ENCODE data around the gene PTDSS2.

The PTDSS2 gene

GRCh38 chr11:494761-495536 is 44.9 kb downstream of the PTDSS2 start:
- no peak for DNase-seq

DNA sequence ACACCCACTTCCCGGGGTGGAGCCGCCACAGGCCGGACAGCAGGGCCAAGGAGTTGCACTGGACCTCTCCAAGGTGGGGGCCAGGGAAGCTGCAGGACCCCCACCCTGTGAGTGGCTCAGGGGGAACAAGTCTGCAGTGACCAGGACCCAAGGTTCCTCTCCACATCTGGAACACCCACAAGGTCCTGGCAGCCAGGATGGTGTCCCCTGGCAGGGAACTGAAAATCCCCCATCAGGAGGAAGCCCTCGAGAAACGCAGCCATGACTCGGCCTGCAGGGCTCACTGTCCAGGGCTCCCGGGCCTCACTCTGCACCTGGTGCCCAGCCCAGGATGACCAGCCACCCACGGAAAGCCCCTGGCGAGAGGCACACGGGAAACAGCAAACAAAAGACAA is 45.5 kb downstream of the PTDSS2 start:
- no peak for DNase-seq

- DNase-seq = no peak
Measured at GRCh38 chr11:496834-497564, 46.9 kb downstream of the PTDSS2 start.

GRCh38 chr11:497565-498296 is 47.7 kb downstream of the PTDSS2 start:
- DNase-seq = no peak

- no peak for DNase-seq
Measured at GRCh38 chr11:498297-499181, 48.5 kb downstream of the PTDSS2 start.

GRCh38 chr11:499201-500076 is 49.4 kb downstream of the PTDSS2 start:
- DNase-seq = no peak

DNA sequence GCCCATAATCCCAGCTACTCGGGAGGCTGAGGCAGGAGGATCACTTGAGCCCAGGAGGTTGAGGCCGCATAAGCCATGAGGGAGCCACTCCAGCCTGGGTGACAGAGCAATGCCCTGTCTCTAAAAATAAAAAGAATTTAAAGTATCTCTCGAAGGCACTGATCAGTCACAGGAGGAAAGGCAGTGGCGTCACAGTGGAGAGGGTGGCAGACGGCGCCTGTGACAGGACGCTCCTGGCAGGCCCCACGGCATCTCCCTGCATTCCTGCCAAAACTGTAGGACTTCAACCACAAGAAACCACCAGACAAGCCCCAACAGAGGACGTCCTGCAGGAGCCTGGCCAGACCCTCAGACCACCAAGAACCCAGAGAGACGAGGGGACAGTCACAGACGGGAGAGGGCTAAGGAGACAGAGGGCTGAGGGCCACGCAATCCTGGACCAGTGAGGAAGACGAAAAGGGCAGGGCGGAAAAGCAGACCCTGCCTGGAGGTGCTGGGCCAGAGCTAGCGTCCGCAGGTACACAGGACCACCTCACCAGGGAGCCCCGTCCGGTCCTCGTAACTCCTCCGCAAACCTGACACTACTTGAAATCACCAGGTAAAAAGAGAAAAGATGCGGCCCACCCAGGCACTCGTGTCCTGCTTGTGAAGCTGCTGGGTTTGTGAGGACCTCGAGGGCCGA is 51.1 kb downstream of the PTDSS2 start:
- DNase-seq = no peak

- DNase-seq = no peak
Measured at GRCh38 chr11:501683-502287, 51.7 kb downstream of the PTDSS2 start.

GRCh38 chr11:502288-503178 is 52.5 kb downstream of the PTDSS2 start:
- no peak for DNase-seq

DNA sequence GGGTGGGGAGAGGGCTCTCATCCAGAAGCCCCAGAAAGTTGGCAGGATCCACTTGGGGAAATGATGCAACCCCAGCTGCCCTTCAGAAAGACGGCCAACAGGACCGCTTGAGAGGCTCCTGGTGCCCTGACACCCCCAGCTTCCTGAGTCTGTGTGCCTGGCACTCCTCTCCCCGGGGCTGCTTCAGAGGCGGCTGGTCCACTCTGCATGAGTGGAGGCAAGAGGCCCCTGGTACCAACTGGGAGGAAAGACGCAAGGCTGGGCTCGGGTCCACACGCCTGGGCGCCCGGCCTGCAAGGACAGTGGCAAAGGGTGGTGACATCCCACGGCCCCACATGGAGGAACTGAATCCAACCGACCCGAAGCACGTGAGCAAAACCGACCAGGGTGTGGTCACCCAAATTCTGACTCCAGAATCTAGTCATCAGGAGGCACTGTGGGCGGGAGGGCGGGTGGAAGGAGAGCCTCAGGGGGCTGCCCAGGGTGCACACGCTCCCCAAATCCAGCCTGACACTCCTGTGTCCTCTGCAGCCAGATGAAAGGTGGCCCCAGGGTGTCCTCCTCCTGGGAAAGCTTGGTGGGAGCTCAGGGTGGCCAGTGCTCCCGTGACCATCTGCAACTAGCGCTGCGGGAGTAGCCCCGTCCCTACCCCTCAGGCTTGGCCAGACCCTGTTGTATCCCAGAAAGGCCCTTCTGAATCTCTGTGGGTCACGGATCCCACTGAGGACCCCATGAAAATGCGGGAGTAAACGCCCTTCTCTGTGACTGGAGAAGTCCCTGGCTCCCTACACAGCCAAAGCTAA is 53.3 kb downstream of the PTDSS2 start:
- DNase-seq = no peak

DNA sequence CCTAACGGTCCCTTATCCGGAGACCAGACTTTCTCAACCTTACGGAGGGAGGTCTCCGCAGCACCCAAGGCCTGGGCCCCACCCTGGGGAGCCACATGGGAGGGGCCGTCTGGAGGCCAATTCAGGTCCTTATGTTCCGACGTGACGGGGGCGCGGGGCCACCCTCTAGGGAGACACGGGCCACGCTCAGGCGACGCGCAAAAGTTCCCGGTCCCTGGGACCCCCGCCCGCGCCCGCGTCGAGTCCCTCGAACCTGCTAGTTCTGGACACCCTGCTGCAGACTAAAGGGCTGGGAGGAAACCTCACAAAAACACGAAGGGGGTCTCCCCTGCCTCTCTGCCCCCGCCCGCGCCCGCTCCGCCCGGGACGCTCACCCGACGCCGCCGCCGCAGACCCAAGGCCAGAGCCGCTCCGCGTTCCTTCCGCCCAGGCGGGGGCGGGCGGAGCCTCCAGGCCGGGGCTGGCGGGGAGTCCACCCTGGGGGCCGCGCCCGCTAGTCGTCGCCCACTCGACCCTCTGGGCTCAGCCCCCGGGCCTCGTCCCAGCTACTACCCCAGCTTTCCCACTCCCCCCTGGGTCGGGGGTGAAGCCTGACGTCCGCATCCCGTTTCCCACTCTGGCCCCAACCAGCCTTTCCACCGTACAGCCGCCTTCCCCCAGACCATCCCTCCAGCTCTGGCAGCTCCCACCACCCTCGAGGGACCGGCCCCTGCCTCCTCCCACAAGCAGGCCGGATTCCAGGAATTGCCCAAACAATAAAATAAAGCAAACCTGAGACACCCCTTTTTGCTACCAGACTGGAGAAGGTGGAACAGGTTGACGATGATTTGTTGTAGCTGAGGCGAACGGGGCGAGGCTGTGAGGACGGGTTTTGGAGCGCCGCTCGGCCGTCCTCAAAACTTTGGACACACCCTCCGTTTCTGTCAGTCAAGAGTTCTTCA is 54.2 kb downstream of the PTDSS2 start:
- no peak for DNase-seq

DNA sequence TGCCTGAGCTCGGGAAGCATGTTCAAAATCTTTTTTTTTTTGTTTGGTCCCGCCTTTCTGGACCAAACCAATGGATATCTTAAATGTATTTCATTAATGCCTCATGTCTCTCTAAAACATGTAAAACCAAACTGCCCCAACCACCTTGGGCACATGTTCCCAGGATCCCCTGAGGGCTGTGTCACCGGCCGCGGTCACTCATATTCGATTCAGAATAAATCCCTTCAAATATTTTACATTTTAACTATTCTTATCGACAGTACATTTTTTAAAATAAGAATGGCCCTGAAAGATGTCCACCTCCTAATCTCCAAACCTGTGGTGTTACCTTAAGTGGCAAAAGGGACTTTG is 54.9 kb downstream of the PTDSS2 start:
- DNase-seq = no peak

- DNase-seq = peak; percentile 98
Measured at GRCh38 chr11:506238-506994, 56.3 kb downstream of the PTDSS2 start.

GRCh38 chr11:506995-507726 is 57.1 kb downstream of the PTDSS2 start, which contains the start of gene RNH1:
RNH1 (minus strand) TSS chr11:507242; CDS start chr11:502162, 5,080 bp downstream.
- DNase-seq = peak; percentile 87

DNA sequence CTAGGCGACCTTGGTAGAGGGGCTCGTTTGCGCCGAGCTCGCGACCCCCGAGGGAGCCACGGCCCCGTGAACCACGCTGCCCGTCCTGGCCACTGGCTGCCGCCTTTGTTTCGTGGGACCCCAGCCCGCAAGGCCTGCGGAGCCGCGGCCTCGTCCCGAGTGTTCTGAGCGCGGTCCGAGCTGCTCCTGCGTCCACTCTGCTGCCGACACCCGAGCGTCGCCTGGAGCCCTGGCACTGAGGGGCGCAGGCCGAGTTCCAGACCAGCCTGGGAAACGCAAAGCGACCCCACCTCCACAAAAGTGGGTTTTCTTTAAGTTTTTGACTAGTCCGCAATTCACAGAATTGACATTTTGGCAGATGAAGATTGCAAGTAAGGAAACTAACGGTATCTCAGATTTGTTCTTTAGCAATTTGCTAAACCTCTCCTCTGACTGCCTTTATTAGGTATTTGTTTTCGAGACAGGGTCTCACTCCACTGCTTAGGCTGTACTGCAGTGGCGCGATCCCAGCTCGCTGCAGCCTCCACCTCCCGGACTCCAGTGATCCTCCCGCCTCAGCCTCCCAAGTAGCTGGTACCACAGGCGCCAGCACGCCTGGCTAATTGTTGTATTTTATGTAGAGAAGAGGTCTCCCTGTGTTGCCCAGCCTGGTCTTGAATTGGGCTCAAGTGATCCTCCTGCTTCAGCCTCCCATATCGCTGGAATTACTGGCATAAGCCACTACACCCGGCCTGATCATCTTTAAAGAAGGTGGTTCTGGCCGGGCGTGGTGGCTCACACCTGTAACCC is 57.8 kb downstream of the PTDSS2 start:
- DNase-seq = no peak

All from retina (tissue), 1 donor.